MM.1S (cell line): ENCODE results near the gene KRT2.

ENCODE experiments used
- EZH2 ChIP-seq: fragments of 300-600 bp; sonication (generic); optimal IDR thresholded peaks from 2 replicates; pipeline ENCODE3; 2017; ENCODE audit warnings: low read depth, mild to moderate bottlenecking, antibody characterized with exemption, low read length, mixed read lengths
- EZH2phosphoT487 ChIP-seq: fragments of 300-600 bp; sonication (generic); IDR thresholded peaks from 2 replicates; pipeline ENCODE4 v1.6.1; 2018; ENCODE audit warnings: antibody characterized with exemption, low read length
- TF ChIP-seq, protein P1 (sequence below): fragments of 300-600 bp; sonication (generic); IDR thresholded peaks from 2 replicates; pipeline ENCODE4 v1.5.1; 2016; ENCODE audit warnings: antibody characterized with exemption, low read length, mixed read lengths

- TF ChIP-seq, protein P1, sequence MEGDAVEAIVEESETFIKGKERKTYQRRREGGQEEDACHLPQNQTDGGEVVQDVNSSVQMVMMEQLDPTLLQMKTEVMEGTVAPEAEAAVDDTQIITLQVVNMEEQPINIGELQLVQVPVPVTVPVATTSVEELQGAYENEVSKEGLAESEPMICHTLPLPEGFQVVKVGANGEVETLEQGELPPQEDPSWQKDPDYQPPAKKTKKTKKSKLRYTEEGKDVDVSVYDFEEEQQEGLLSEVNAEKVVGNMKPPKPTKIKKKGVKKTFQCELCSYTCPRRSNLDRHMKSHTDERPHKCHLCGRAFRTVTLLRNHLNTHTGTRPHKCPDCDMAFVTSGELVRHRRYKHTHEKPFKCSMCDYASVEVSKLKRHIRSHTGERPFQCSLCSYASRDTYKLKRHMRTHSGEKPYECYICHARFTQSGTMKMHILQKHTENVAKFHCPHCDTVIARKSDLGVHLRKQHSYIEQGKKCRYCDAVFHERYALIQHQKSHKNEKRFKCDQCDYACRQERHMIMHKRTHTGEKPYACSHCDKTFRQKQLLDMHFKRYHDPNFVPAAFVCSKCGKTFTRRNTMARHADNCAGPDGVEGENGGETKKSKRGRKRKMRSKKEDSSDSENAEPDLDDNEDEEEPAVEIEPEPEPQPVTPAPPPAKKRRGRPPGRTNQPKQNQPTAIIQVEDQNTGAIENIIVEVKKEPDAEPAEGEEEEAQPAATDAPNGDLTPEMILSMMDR = no peak
- TF ChIP-seq EZH2 (no peak), EZH2phosphoT487 (no peak)
Measured at GRCh38 chr12:52645120-52645761, 6.8 kb downstream of the KRT2 start.
